ENCODE data around the gene SEMA6D.

SEMA6D gene

GRCh38 chr15:47743385-47743784 is 26.1 kb downstream of the SEMA6D start:
- DNase-seq (ENCODE audit: low read depth): no peak

- DNase-seq (ENCODE audit: low read depth): no peak
Measured at GRCh38 chr15:47743886-47744285, 26.6 kb downstream of the SEMA6D start.

- DNase-seq (ENCODE audit: low read depth): no peak
Measured at GRCh38 chr15:47744496-47744895, 27.2 kb downstream of the SEMA6D start.

GRCh38 chr15:47744973-47745372 is 27.7 kb downstream of the SEMA6D start:
- no peak for DNase-seq (ENCODE audit: low read depth)

GRCh38 chr15:47746516-47746915 is 29.2 kb downstream of the SEMA6D start:
- no peak for DNase-seq (ENCODE audit: low read depth)

- no peak for DNase-seq (ENCODE audit: low read depth)
Measured at GRCh38 chr15:47750030-47750739, 32.9 kb downstream of the SEMA6D start.

GRCh38 chr15:47750740-47751262 is 33.5 kb downstream of the SEMA6D start:
- no peak for DNase-seq (ENCODE audit: low read depth)

- DNase-seq (ENCODE audit: low read depth): no peak
Measured at GRCh38 chr15:47753591-47753990, 36.3 kb downstream of the SEMA6D start.

GRCh38 chr15:47754312-47754711 is 37.0 kb downstream of the SEMA6D start:
- DNase-seq (ENCODE audit: low read depth): no peak

- DNase-seq (ENCODE audit: low read depth): no peak
Measured at GRCh38 chr15:47755941-47756340, 38.6 kb downstream of the SEMA6D start.

GRCh38 chr15:47756872-47757271 is 39.6 kb downstream of the SEMA6D start:
- no peak for DNase-seq (ENCODE audit: low read depth)

- DNase-seq (ENCODE audit: low read depth): no peak
Measured at GRCh38 chr15:47757331-47757730, 40.0 kb downstream of the SEMA6D start.

GRCh38 chr15:47762621-47763020 is 45.3 kb downstream of the SEMA6D start:
- DNase-seq (ENCODE audit: low read depth): no peak

- DNase-seq (ENCODE audit: low read depth): no peak
Measured at GRCh38 chr15:47764666-47765065, 47.4 kb downstream of the SEMA6D start.

- DNase-seq (ENCODE audit: low read depth): no peak
Measured at GRCh38 chr15:47766406-47766805, 49.1 kb downstream of the SEMA6D start.

GRCh38 chr15:47767035-47767434 is 49.7 kb downstream of the SEMA6D start:
- DNase-seq (ENCODE audit: low read depth): no peak

- no peak for DNase-seq (ENCODE audit: low read depth)
Measured at GRCh38 chr15:47768735-47769134, 51.4 kb downstream of the SEMA6D start.

- DNase-seq (ENCODE audit: low read depth): no peak
Measured at GRCh38 chr15:47769166-47769565, 51.9 kb downstream of the SEMA6D start.

- DNase-seq (ENCODE audit: low read depth): no peak
Measured at GRCh38 chr15:47773143-47773542, 55.8 kb downstream of the SEMA6D start.

GRCh38 chr15:47778263-47778770 is 61.0 kb downstream of the SEMA6D start:
- no peak for DNase-seq (ENCODE audit: low read depth)

GRCh38 chr15:47780971-47781370 is 63.7 kb downstream of the SEMA6D start:
- DNase-seq (ENCODE audit: low read depth): no peak

GRCh38 chr15:47781527-47781926 is 64.2 kb downstream of the SEMA6D start:
- DNase-seq (ENCODE audit: low read depth): no peak

- DNase-seq (ENCODE audit: low read depth): no peak
Measured at GRCh38 chr15:47784820-47785219, 67.5 kb downstream of the SEMA6D start.

- no peak for DNase-seq (ENCODE audit: low read depth)
Measured at GRCh38 chr15:47786371-47786770, 69.1 kb downstream of the SEMA6D start.

Measured in stimulated activated CD8-positive, alpha-beta memory T cell treated with anti-CD3 and anti-CD28 coated beads, Interleukin-7, amount 100 ng/mL, for 24 hours (primary cell).